GM12872 (cell line): ENCODE measurements around the gene IL1R1.

Experiments
- CTCF ChIP-seq: IDR thresholded peaks from 3 replicates; pipeline ENCODE4 v1.5.1; 2011; ENCODE audit warnings: low read depth, mild to moderate bottlenecking, low read length, moderate library complexity; ENCODE audit not compliant: insufficient read depth

Gene IL1R1

GRCh38 chr2:102116630-102117471 is 25.7 kb upstream of the IL1R1 start:
- TF ChIP-seq CTCF = no peak

- no peak for TF ChIP-seq CTCF
Observed at GRCh38 chr2:102117472-102117858, 25.1 kb upstream of the IL1R1 start.

- no peak for TF ChIP-seq CTCF
Observed at GRCh38 chr2:102119255-102119654, 23.3 kb upstream of the IL1R1 start.

GRCh38 chr2:102120261-102120660 is 22.3 kb upstream of the IL1R1 start:
- TF ChIP-seq CTCF = no peak

- TF ChIP-seq CTCF = no peak
Observed at GRCh38 chr2:102120701-102121159, 21.8 kb upstream of the IL1R1 start.

- no peak for TF ChIP-seq CTCF
Observed at GRCh38 chr2:102122115-102122514, 20.4 kb upstream of the IL1R1 start.

- no peak for TF ChIP-seq CTCF
Observed at GRCh38 chr2:102122909-102123308, 19.6 kb upstream of the IL1R1 start.
